ENCODE results near the gene ZNF367.

The ZNF367 gene

GRCh38 chr9:96460470-96460869 lies 42.3 kb upstream of the ZNF367 start:
- TF ChIP-seq CTCF (IDR thresholded peaks at IDR 0.05; ENCODE audit: low read depth, low read length) = no peak
- H3K27me3 ChIP-seq = no peaks in the 10 kb centered on the region
- no peaks in the 10 kb centered on the region for H3K4me1 ChIP-seq
- peaks cover 4% of the 10 kb centered on the region; the same call in 1 of the 2 replicates for H3K36me3 ChIP-seq
- no peak for DNase-seq
- H3K4me3 ChIP-seq (ENCODE audit: low read depth, low read length) = no peak overlapping the region
- no peaks in the 10 kb centered on the region; the same call in 1 of the 2 replicates for H3K9me3 ChIP-seq

- Histone ChIP-seq H3K9me3 (no peaks in the 10 kb centered on the region; the same call in 1 of the 2 replicates), H3K36me3 (no peaks in the 10 kb centered on the region; the same call in 1 of the 2 replicates), H3K4me3 (ENCODE audit: low read depth, low read length) (no peak overlapping the region), H3K4me1 (no peaks in the 10 kb centered on the region), H3K27me3 (no peaks in the 10 kb centered on the region)
- DNase-seq = no peak
- no peak for TF ChIP-seq CTCF (IDR thresholded peaks at IDR 0.05; ENCODE audit: low read depth, low read length)
These were observed 41.3 kb upstream of the ZNF367 start for GRCh38 chr9:96459268-96460007.

GRCh38 chr9:96458226-96458625 lies 40.1 kb upstream of the ZNF367 start:
- TF ChIP-seq CTCF (IDR thresholded peaks at IDR 0.05; ENCODE audit: low read depth, low read length) = no peak
- no peaks in the 10 kb centered on the region for H3K9me3 ChIP-seq
- H3K4me1 ChIP-seq = no peaks in the 10 kb centered on the region
- DNase-seq = no peak
- no peak overlapping the region for H3K4me3 ChIP-seq (ENCODE audit: low read depth, low read length)
- H3K36me3 ChIP-seq = no peaks in the 10 kb centered on the region; the same call in 1 of the 2 replicates
- H3K27me3 ChIP-seq = no peaks in the 10 kb centered on the region

GRCh38 chr9:96457266-96457665 lies 39.1 kb upstream of the ZNF367 start:
- TF ChIP-seq CTCF (IDR thresholded peaks at IDR 0.05; ENCODE audit: low read depth, low read length) = no peak
- Histone ChIP-seq H3K4me3 (ENCODE audit: low read depth, low read length) (no peak overlapping the region), H3K4me1 (no peaks in the 10 kb centered on the region), H3K27me3 (no peaks in the 10 kb centered on the region), H3K36me3 (no peaks in the 10 kb centered on the region; the same call in 1 of the 2 replicates), H3K9me3 (no peaks in the 10 kb centered on the region)
- no peak for DNase-seq

- no peak overlapping the region for H3K4me3 ChIP-seq (ENCODE audit: low read depth, low read length)
- H3K27me3 ChIP-seq = no peaks in the 10 kb centered on the region
- TF ChIP-seq CTCF (IDR thresholded peaks at IDR 0.05; ENCODE audit: low read depth, low read length) = peak; percentile 74
- H3K9me3 ChIP-seq = no peaks in the 10 kb centered on the region
- peaks cover 4% of the 10 kb centered on the region for H3K4me1 ChIP-seq
- H3K36me3 ChIP-seq = no peaks in the 10 kb centered on the region; the same call in 1 of the 2 replicates
- DNase-seq = peak; percentile 21
These were observed 35.5 kb upstream of the ZNF367 start for GRCh38 chr9:96453625-96454024.

Measured in BE2C (cell line).